RCC 7860 (cell line): ENCODE results near the gene PRPF38B.
A peak's percentile ranks its signal among the peaks of the same experiment; 100 is the strongest.

Experiments
- DNase-seq: peaks from one replicate; pipeline ENCODE4 v3.0.0-alpha.2; 2015; ENCODE audit warnings: low spot score
- FAIRE-seq: peaks from 2 replicates; lab custom pipeline; 2012; peaks lifted over from hg19 to GRCh38; lab: Jason Lieb, UNC

The PRPF38B gene

DNA sequence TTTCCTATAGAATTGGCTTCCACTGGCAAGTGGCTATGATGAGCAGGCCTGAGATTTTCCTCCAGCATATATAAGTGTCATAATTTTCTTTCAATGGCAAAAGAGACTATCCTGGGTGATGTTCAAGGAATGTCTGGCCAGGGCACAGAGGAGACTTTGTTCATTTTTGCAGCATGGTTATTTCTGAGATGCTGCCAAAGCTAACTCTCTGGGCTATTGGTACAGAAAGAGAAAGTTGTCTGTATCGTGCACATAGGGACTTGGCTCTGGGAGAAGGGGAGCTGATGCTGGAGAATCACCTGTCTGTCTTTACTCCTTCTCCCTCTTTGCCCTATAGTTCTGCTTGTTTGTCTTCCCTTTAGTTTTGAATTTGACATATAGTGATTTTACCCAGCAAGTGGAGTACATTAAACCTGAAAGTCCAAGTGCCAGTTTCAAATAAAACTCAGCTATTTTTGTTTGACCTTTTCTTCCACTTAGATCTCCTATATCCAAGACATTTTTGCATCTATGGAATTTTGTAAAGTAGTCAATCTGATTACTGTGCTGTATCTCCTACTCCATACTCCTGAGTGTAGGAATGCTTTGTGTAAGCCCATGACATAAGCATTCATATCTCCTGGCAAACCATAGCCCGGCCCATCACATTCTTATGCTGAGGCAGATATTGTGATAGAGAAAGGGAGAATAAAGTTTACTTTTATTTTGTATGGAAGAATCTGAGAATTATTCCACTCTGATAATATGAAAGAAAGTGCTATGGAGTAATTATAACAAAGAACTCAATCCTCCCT, 24.5 kb downstream of the PRPF38B start:
- FAIRE-seq (no peak), DNase-seq (no peak)

DNA sequence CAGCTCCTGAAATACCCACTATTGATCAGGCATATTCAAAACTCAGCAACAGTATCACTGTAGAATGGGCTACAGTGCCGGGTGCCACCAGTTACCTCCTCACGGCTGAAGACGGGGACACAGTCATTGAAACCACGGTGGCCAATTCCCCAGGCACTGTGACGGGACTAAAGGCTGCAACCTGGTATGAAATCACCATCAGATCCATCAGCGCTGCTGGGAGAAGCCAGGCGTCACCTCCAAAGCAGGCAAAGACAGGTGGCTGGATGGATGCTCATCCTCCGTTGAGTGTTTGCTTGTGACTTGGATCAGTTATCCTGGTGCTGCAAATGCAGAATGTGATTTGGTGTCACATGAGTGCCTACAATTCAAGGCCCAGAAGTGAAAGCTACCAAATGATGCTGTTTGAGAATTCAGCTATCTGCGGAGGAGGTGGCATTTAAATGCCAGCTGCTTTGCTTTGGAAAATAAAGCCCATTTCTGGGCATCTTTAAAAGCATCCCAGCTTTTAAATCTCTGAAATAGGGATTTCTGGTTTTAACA, 25.7 kb downstream of the PRPF38B start:
- DNase-seq (no peak), FAIRE-seq (no peak)

DNA sequence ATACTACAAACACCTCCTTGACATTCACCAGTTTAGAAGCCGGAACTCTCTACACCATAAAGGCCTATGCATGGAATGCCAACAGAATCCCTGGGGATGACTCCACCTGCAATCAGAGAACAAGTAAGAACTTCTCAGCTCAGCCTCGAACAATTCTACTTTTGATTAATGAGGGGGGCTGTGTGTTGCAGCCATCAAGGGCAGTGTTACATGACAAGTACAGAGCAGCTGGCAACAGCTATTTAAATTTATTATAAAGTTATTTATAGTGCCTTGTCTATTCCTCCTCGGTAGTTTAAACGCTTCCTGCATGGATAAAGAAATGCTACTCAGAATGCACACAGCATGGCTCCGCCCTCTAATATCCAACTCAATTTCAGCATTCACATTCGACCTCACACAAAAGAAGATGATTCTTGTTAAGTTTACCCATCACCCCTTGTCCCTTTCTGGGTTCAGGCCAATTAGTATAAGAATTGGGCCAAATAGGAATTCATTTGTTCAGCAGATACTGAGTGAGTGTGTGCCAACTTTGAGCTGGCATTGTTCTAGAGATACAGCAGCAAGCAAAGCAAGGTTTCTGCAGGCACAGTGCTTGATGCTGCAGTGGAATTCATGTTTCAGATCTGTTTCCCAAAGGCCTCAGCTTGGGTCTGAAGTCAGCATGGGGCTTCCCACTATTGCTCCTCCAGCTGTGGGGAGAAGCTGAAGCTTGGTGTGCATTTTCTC, 27.0 kb downstream of the PRPF38B start:
- DNase-seq (no peak), FAIRE-seq (no peak)

DNA sequence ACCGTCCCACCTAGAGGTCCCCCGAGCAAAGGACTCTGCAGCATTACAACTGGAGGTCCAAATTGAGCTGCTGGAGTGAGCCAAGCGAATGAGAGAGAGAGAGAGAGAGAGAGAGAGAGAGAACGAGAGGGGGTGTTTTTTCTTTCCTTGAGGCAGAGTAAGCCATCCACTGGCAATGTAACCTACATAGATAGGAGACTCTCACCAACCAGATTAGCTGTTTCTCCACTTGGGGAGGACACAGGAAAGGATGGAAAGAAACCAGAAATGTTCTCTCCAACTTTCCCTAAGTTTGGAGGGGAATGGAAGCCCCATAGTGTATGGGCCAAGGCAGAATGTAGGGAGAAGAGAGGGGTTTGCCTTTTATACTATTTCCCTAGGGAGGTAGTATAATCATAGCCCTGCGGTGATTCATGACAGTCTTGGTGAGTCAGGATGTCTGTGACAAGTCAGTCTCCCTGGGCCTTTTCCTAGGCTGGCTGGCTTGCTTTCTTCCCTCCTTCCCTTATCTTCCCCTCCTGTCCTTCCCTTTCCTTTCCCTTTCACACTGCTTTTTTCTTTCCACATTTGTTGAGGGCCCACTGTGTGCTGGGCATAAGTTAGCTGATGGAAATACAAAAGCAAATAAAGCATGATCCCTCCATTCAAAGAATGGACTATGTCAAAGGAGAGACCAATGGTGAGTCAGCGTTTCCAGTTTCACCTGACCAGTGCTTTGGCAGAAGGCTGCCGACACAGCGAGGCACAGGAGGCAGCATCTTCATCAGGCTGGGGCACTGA, 27.7 kb downstream of the PRPF38B start:
- FAIRE-seq, result peak; percentile 65
- peak; percentile 66 for DNase-seq

DNA sequence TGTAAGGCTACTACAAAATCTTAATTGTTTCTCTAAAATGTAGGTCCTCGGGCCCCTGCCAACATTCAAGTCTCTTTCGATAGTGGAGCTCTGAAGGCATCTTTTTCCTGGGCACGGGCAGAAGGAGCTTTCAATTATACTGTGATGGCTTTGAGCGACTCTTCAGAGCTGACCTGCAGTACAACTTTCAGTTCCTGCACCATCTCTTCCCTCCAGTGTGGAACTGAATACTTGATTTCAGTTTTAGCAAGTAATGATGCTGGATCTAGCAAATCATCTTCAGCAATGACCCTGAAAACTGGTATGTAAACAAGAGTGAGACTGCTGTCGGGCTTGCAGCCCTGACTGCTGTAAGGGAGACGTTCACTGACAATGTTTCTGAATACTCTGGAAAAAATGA, 30.2 kb downstream of the PRPF38B start:
- FAIRE-seq (no peak), DNase-seq (no peak)

DNA sequence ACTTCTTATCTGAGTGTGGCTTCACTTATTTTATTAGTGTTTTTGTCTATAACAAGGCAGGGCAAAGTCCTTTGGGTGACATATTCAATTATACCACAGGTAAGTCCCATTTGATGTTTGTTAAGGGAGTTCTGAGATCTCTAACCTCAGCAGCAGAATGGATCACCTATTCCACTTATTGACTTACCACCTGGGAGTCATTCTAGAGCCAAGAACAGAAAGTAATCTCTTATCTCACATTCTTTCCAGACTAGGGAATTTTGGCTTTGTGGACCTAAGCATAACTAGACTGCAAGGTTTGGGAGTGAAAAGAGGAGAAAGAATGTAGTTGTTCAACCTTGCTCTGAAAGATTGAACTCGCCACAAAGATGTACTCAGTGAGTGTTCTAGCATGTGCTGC, 33.8 kb downstream of the PRPF38B start:
- no peak for FAIRE-seq
- no peak for DNase-seq

DNA sequence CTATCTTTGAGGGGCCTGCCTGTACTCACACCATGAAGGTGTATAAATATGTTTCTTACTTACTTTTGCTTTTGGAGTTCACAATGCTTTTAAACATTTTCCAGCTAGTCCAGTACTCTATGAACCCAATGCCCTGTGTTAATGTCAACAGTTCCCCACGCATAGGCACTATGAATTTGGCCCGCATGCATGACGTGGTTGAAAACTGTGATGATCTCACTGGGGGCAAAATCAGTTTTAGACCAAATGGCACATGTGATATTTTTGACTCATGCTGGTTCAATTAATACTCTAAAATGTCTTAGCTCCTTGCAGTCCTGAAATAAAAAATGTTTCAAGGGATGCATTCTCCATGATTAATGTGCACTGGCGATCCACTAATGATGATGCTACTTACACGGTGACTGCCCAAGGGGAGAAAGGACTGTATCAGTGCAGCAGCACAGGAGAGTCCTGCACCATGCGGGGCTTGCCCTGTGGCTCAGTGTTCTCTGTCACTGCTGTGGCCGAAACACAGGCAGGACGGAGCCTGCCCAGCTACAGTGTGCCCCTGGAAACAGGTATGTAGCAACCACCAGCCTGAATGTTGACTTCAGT, 36.3 kb downstream of the PRPF38B start:
- FAIRE-seq (no peak), DNase-seq (no peak)

DNA sequence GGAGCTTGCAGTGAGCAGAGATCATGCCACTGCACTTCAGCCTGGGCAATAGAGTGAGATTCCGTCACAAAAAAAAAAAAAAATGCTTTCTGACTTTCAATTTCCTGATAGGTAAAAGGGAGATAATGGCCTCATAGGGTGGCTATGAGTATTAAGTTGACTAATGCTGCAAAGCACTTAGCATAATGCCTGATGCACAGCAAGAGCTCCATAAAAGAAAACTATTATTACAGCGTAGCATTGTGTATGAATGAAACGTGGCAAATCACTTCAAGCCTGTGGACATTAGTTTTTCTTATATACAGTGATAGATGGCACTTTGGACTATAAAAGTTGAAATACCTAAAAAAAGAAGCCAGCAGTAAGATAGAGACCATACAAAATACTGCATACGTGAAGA, 37.4 kb downstream of the PRPF38B start:
- FAIRE-seq (no peak), DNase-seq (no peak)

DNA sequence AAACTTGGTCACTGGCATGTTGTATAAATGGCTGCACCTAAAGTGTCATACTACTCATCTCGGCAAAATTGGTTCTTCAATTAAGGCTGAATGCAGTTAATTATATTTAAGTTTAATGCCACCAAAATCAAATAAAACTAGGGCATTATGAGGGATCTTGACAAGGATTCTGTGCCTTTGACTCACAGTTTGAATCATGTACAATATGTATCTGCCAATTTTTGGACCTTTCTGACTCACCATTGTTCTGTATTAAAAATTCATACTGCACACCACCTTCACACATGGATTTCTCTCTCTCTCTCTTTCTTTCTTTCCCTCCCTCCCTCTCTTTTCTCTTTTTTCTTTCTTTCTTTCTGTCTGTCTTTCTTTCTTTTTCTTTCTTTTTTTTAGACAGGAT, 40.3 kb downstream of the PRPF38B start:
- FAIRE-seq, result no peak
- DNase-seq, result no peak

DNA sequence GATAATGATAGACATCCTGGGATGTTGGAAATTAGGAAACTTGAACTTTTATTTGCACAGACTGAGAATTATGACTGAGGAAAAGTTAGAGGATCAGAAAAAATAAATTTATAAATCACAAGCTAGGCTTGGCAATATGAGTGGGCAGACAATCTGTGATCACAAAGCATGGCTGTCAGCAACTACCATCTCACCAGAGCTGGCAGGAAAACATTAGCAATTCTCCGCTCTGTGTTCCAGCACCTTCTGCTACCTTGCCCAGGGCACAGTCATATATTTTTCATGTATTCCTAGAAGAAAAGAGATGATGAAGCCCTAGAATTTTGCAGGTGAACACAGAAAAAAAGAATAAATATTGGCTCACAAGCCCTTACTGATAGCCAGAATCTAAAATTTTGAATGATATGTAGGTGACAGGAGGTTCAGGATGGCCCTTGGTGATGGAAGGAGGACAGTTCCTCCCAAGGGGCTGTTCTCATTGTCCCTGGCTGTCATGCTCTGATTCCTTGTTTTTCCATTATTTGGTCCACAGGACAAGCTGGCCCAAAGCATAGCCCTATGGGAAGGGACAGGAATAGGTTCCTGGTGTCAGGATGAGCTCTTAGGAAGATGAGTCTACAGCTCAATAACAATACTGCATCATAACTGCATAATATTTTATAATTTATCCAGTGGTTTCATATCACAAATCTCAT, 42.2 kb downstream of the PRPF38B start:
- DNase-seq, result no peak
- FAIRE-seq, result no peak

DNA sequence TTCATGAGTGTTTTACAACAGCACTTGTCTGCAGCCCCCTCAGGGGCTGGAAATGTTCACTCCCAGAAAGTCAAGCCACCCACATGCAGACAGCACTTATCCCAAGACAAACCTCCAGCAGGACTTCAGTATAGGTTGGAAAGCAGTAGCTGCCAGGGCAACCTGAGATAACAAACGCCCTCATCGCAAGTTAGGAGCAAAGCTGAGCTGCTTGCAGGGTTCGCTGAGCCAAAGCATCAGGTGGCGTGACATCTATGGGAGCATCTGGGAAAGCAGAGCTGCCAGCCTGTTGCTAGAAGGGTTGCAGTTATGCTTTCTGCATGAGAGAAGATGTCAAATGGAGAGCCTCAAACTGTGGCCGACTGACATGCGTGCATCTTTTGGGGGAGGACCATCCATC, 50.1 kb downstream of the PRPF38B start:
- DNase-seq (no peak), FAIRE-seq (no peak)

DNA sequence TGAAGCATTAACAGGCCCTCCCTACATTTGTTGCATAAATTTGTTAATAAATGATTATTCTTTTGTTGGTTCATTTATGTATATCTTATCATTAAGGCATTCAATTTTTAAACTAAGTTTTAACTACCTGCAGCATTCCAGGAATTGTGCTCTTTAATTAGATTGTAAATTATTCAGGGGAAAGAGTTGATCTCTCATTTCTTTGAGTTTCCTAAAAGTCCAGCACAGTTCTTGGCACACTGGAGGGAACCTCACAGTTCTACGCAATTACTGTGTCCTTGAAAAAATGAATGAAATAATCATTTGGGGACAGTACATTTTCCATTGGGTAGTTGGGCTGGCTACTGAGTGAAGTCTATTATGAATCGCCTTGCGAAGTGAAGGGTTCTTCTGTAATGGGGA, 53.9 kb downstream of the PRPF38B start:
- DNase-seq, result no peak
- FAIRE-seq, result no peak

DNA sequence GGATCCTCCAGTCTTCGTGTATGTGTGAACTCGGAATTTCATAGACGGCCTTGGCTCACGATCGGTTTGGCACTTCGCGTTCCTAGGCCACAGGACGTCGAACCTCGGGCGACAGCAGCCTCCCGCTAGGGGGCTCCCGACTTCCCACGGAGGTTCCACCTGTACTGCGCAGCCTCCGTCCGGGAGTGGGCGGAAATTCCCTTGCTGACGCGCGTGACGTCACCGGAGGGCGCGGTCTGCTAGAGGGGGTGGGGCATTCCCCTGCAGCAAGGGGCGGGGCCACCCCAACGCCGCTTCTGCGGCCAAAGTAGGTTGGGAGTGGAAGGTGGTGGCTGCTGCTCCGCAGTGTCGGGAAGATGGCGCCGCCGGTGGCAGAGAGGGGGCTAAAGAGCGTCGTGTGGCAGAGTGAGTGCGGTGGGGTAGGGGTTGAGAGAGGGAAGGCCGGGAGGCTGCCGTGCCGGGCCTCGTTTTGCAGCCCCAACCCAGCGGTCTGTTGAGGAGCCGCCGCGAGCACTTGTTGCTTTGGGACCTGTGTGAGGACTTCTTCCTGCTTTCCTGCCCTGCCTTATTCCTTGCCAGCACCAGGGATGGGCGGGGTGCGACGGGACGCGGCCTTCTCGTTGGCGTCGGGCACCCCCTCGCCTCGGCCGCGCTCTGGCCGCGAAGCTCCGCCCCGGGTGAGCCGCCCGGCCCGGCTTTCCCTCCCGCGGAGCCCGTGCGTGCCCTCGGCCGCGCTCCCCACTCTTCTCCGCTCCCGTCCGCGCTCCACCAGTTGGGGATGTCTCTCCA, 54.5 kb downstream of the PRPF38B start, which contains the start of gene STXBP3:
Gene STXBP3, plus strand, starts transcription at position 293 of the 789 bp plus-strand sequence. Its CDS starts 64 bp downstream, at position 357.
- DNase-seq (peak; percentile 94), FAIRE-seq (peak; percentile 86)

DNA sequence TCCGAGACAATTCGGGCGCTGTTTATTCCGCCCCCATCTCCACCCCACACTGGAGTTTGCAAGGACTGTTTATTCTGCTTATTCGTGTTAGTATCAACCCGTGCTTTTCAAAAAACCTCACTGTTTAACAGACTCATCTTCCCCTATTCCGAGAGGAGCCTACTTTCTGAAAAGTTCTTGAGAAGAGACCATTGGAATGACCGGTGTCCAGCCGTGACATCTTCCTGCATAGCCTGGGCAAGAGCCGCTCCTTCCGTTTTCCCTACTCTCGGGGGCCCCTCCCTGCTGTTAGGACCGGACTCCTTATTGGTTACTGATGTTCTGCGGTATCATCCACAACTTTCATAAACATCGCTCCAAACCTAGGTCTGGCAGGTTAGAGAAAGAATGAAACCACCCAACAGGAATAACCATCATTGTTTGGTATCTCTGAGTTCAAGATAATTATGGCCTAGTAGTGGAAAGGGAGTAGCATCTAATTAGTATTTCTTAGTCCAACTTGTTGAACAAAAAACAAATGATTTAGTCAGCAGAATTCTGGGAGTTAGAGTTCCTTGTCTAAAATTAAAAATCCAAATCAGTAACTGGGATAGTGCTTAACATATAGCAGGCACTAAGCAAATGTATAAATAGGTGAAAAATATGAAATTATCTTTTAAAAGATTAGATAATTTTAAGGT, 55.2 kb downstream of the PRPF38B start:
- peak; percentile 74 for DNase-seq
- peak; percentile 77 for FAIRE-seq

DNA sequence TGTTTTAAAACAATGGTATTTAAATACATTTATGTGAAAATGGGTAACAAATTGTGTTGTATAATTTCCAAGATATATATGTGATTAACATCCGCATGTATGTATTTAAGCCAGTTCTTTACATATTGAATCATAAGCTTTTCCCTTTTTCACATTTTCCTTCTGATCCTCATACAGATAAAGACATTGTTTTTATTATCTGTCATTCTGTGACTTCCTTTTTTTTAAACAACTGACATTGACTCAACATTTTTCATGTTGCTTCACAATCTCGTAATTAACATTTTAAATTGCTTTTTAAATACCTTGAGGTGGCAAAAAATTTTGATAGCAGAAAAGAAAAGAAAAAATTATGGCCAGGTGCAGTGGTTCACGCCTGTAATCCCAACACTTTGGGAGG, 55.8 kb downstream of the PRPF38B start:
- DNase-seq (no peak), FAIRE-seq (no peak)

DNA sequence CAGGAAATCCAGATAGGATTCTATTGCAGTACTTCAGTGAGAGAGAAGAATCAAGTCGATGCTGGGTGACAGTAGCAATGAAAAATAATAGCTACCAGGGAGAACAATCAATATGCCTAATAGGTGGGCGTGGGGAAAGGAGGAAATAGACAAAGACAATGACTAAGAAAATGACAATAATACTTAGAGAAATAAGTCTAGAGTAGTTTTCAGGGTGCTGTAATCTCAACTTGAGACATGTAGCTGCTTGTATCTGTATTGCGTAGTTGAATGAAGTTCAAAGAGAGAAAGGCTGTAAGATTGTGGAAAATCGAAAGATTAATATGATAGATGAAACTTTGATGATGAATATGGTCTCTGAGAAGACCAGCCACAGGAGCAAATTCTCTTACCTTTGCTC, 57.0 kb downstream of the PRPF38B start:
- FAIRE-seq (no peak), DNase-seq (no peak)

DNA sequence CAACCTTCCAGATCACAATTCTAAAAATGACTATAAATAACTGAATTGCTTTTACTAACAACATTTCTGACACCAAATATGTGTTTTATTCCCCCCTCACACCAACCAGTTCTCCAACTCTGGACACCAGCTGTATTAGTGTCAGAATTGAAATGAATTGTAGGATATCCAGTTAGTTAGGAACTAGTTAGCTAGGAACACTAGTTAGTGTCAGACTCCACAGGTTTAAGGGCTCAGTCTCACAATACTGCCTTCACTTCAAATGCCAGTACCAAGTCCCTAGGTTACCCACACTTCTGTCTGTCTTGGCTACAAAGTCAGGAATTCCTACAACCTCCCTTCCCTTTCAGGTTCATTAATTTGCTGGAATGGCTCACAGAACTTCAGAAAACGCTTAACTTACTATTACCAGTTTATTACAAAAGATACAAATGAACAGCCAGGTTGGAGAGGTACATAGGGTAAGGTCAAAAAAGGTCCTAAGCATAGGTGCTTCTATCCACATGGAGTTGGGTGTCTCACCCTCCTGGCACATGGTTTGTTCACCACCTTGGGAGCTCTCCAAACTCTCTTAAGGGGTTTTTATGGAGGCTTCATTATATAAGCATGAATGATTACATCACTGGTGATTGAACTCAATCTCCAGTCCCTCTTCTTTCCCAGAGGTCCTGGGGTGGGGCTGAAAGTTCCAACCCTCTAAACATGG, 58.5 kb downstream of the PRPF38B start:
- peak; percentile 50 for FAIRE-seq
- DNase-seq, result peak; percentile 24
